ENCODE measurements around the gene THRA.

THRA gene

DNA sequence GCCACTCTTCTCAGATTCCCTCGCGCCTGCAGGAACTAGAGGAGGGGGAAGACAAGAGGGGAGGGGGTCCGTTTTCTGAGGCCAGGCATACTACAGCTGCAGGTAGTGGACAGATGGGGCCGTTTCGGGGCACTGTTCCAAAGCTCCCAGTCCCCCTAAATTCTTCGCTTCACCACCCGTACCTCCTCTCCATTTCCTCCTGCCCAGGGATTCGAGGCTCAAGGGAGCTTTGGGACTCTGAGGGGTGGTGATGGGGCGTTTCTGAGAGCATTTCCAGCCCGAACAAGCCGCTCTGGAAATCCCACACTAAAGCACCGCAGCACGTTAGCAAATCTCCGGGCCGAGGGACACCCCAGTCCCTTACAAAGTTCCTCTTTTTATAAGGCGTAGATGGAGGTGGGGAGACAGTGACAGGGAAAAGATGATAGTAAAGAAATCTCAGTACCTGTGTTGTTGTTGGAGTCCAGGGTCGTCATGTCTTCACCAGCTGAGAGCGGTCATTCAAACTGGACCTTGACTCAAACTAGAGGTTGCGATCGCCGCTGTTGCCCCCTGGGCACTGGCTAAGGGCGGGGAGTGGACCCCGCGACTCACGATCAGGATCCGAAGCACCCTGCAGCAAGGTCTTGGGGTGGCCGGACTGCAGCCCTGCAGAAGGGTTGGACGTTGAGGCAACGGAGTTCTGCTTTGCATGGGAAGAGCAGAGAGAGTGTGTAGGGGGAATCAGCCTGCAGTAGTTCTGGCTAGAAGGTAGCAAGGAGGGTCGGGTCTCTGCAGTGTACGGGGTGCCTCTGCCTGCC lies 37.1 kb downstream of the THRA start:
- DNase-seq (ENCODE audit: low spot score), result no peak

GRCh38 chr17:40100419-40100668 lies 37.6 kb downstream of the THRA start, which contains the start of gene NR1D1:
TSS of gene NR1D1 (minus strand) at chr17:40100589. CDS start at chr17:40100094, 495 bp downstream.
- DNase-seq (ENCODE audit: low spot score), result no peak

DNA sequence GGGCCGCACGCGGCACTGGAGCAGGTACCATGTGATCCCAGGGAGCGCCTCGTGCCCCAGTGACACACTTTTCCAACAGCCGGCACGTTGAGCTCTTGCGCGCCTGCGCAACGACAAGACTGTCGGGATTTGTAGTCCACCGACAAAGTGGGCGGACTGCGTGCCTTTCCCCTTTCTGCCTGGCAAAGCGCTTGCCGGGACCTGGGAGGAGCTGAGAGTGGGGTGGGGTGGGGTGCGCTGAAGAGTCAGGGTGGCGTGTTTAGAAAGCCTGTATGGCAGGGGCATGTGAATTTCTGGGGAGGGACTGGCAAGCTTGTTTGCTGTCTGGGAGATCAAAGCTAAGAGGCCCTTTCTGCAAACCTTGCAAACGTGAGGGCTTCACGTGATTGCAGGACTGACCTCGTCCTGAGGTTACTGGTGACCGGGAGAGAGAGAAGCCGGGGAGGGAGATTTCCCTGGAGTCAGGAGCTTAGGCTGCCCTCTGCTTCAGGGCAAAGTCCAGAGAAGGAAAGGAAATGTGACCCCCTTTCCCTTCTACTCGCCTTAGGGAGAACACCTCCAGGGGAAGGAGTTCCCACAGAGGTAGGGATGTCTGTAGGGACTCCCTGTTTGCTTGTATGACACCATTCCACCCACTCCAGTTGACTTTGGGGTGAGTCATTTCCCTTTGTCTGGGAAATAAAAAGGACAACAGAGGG lies 38.1 kb downstream of the THRA start:
- DNase-seq (ENCODE audit: low spot score), result peak; percentile 97

DNA sequence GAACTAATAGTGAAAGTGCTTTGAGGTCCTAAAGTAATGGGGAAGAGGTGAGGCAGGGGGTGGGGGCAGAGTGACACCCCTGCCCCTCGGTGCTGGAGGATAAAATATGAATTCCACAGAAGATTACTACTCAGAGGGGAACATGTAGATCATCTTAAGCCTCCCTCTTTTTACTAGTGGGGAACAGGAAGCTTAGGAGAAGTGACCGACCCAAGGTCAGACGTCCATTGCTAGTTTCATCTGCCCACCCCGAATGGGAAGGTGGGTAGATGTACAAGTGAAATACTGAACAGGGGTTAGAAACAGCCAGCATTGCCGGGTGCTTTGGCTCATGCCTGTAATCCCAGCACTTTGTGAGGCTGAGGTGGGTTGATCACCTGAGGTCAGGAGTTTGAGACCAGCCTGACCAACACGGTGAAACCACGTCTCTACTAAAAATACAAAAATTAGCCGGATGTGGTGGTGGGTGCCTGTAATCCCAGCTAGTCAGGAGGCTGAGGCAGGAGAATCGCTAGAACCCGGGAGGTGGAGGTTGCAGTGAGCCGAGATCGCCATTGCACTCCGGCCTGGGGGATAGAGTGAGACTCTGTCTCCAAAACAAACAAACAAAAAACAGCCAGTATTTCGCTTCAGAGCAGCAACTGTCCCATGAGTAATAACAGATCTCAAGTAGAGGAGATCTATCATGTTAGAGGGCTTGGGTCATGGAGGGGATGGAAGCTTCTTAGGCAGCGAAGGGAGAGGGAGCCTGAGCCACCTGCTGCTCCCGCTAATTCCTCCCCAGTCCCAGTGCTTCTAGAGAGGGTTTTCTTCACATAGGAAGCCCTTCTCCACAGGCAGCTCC lies 38.8 kb downstream of the THRA start:
- no peak for DNase-seq (ENCODE audit: low spot score)

DNA sequence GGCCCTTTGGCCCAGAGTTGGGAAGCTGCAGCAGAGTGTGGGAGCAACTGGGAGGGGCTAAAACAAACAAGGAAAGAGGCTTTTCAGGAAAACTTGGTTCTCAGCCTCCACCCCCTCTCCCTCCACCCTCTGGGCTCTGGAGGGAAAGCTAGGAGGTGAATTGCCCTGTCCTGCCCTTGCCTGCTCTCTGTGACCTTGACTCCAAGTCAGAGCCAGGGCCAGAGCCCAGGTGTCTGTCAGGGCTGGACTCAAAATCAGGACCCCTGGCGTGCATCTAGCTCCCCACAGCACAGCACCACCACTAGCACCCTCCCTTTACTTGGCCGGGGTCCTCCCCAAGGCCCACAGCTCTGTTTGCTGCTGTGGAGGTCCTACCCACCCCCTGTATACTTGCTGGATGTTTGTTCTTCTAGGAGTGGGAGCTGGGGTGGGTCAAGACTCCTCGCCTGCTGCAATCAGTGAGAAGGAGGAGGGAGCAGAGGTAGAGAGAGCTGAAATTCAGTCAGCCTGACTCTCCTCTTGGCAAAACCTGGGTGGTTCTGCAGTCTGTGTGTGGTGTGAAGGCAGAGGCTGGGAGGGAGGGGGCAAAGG lies 40.4 kb downstream of the THRA start:
- DNase-seq (ENCODE audit: low spot score), result no peak

DNA sequence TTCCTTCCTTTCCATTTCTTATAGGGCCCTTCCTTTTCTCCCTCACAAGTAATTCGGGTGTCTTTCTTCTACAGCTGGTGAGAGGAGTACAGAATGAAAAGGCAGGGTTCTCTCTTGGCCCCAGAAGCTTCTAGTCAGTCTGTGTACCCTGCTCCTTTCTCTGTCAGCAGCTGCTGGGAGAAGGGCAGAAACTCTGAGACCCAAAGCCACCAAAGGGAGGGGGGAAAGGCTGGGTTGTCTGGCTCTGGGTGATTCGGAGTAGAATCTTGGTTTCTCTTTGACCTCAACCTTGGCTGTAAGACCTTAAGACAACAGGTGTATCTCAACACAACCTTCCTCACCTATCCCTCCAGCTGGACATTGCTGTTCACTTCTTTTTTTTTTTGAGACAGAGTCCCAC lies 40.9 kb downstream of the THRA start:
- DNase-seq (ENCODE audit: low spot score), result no peak

DNA sequence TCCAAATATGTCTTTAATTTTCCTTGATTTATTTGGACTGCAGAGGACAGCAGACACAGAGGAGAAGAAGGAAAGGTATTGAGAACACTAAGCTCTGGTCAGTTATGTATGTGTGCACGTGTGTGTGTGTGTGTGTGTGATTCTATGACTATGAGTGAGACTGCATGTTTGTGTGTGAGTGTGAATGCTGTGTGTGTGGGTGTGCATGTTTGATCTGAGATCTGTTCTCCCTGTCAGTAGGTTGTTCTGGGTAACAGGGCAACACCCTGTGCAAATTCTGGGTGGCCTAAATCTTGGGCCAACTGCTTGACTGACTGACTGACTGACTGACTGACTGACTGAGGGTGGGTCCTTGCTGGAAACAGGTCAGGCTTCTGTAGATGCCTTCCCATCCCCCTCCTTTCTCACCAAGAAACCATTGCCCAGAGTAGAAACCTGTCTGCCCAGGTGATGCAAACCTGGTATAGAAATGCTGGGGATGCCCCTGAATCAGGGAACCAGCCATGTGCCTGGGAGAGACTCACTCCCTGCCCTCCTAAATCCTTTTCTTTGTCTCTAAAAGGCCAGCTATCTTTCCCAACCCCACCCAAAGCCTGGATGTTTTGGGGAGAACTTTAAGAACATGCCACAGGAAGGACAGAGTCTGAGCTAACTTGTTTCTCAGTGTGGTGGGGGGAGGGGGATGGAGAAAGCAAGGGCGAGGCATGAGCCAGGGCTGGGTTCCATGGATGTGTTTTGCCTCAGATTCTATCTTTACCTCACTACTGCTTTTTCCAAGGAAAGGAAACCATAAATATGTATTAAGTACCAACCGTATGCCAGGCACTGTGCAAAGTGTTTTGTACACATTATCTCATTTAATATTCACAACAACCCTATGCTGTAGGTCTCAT lies 42.1 kb downstream of the THRA start:
- no peak for DNase-seq (ENCODE audit: low spot score)

DNA sequence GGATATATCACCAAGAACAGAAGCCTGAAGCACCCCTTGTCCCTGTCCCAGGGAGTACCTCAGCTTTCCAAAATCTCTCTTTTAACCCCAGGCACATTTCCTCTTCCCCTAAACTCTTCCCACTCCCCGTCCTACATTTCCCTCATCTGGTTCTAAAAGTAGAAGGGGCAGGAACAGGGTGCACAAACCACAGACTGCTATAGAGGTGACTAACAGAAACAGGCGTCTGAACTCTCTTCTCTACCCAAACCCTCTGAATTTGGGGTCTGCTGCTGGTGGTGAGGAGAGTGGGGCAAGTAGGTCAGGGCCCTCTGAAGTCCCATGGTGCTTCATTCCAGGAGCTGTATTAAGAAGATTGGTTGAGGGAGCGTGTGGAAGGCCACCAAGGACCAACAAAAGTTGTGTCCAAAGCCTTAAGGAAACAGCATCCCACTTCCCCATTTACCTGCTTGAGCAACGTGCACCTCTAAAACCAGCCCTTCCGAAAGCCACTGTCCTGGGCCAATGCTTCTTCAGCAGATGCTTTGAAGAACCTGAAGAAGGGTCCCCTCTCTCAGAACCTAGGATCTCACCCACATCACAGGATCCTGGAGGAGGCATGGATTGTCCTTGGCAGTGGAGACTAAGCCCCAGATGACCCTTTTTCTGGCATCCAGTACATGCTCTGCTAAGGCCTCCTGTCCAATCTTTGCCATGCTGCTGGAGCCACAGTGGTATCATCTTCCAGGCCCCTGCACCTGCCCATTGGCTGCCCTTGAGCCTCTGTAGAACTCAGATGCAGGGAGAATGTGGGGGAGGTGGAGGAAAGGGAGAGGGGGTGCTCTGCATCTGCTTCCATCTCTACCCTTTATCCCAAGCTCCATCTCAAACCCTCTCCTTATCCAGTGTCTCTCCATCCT lies 43.3 kb downstream of the THRA start:
- no peak for DNase-seq (ENCODE audit: low spot score)

DNA sequence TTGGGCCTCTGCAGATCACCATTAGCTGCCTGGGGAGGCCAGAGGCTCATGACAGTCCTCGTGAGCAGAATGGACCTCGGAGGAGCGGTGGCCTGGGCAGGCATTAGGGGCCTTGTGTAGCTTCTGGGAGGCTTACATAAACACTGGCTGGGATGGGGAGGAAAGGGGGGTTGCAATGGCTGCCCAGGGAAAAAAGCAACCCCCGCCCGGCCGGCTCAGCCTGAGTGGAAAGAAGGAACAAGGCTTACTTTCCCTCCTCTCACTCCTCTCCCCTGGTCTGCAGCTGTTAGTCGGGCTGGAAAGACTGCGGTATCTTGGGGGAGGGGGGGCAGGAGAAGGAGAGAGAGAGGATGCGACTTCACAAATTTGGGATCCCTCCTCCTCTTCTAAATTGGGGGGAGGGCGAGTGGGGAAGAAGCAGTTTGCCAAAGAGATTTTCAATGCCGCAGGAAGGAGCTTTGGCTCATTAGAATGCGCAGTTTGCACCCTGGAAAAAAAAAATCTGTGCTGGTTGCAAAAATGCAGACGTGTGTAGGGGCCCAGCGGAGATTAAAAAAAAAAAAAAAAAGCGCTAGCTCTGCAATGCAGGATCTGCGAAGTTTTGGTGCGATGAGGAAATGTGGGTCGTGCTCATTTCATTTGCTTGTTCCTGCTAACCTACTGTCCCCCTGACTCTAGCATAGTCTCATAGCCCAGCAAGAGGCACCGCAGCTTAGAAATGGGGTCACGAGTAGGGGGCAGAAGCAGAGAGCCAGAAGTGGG lies 44.2 kb downstream of the THRA start:
- no peak for DNase-seq (ENCODE audit: low spot score)

GRCh38 chr17:40107522-40108174 lies 44.9 kb downstream of the THRA start:
- no peak for DNase-seq (ENCODE audit: low spot score)

- no peak for DNase-seq (ENCODE audit: low spot score)
Observed at GRCh38 chr17:40108970-40109824, 46.4 kb downstream of the THRA start.

- no peak for DNase-seq (ENCODE audit: low spot score)
Observed at GRCh38 chr17:40110026-40110845, 47.5 kb downstream of the THRA start.

DNA sequence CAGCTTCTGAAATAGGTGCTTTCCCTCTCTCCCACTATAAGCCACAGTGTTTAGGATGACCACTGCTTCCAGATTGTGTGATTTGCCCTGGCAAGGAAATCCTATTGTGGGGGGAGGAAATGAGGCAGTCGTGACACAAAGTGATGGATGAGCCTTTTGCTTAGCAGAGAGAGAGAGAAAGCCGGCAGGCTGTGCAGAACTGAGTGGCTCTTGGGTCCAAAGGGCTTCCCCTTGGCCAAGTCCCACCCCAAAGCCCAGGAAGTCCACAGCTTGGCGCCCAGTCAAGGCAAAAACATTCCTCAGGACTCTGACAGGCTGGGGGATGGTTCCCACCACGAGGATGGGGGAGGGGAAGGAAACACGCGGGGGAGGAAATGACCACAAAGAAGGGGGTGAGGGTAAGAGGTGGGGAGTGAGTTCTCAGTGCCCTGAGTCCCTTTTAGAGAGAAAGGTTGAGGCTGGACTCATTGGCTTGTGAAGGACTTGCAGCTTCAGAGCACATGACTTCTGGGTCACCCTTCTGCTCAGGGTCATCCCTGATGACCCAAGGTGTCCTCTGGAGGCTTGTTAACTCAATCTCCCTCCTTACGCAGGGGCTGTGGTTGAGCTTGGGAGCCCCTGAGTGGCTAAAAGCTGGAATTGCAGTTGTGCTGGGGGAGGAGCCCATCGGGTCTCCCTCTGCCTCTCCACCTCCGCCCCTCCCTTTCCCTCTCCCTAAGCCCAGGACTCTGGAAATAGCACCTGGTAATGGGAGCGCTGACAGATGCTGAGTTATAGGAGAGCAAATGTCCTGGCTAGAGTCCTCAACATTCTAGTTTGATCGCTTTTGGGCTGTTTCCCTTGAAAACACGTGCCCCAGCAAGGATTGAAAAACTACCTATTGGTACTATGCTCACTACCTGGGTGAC lies 48.7 kb downstream of the THRA start:
- peak; percentile 89 for DNase-seq (ENCODE audit: low spot score)

GRCh38 chr17:40112191-40112711 lies 49.5 kb downstream of the THRA start:
- DNase-seq (ENCODE audit: low spot score), result no peak

DNA sequence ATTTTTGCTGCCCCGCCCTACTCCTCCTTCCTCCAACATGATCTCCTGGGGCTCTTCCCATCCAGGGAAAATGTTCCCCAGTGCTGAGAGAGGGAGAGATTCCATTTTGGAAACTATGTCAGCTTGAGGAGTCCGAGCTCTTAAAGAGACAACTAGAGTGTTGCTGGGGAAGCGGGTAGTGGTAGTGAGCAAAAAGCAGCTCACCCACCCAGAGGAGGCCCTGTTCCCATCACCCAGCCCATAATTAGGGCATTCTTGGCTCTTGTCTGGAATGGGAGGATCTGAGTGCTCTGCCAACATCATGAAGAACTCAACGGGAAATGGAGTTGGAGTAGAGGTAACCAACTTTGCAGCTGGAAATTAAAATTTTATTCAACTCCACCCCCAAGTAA lies 49.9 kb downstream of the THRA start:
- DNase-seq (ENCODE audit: low spot score), result no peak
